Nephron progenitor cell (in vitro differentiated cells): ENCODE data around the gene FHOD1.

ENCODE experiments used
- DNase-seq: peaks from one replicate; pipeline ENCODE4 v3.0.0; 2021
- H3K27ac Mint-ChIP-seq: 2 replicates; pipeline ENCODE4 v1.8.0; 2021; ENCODE audit warnings: mild to moderate bottlenecking, moderate library complexity, mixed read lengths
- H3K27me3 Mint-ChIP-seq: 2 replicates; pipeline ENCODE4 v1.8.0; 2021; ENCODE audit warnings: mild to moderate bottlenecking, low read depth, mixed read lengths; ENCODE audit not compliant: poor library complexity
- H3K36me3 Mint-ChIP-seq: 2 replicates; pipeline ENCODE4 v1.8.0; 2021; ENCODE audit warnings: low read depth, mixed read lengths
- H3K4me1 Mint-ChIP-seq: 2 replicates; pipeline ENCODE4 v1.8.0; 2021; ENCODE audit warnings: mixed read lengths
- H3K4me3 Mint-ChIP-seq: 2 replicates; pipeline ENCODE4 v1.8.0; 2021; ENCODE audit warnings: mild to moderate bottlenecking, moderate library complexity, mixed read lengths
- H3K9me3 Mint-ChIP-seq: 2 replicates; pipeline ENCODE4 v1.8.0; 2021; ENCODE audit warnings: mild to moderate bottlenecking, moderate library complexity, mixed read lengths
- CTCF ChIP-seq: fragments of 200-600 bp; sonication (generic); IDR thresholded peaks from 2 replicates; pipeline ENCODE4 v1.5.0; 2021; ENCODE audit warnings: antibody characterized with exemption

The FHOD1 gene

GRCh38 chr16:67180166-67180565, 67.1 kb downstream of the FHOD1 start:
- Mint-ChIP-seq H3K36me3 (peaks cover 21% of the 10 kb centered on the region), H3K4me1 (peaks cover 15% of the 10 kb centered on the region), H3K9me3 (peaks cover 2% of the 10 kb centered on the region), H3K27me3 (peaks cover 55% of the 10 kb centered on the region), H3K4me3 (no peak overlapping the region), H3K27ac (no peak overlapping the region)
- TF ChIP-seq CTCF = no peak
- no peak for DNase-seq

GRCh38 chr16:67179421-67180080, 67.7 kb downstream of the FHOD1 start:
- H3K27me3 Mint-ChIP-seq = peaks cover 55% of the 10 kb centered on the region
- peaks cover 12% of the 10 kb centered on the region for H3K4me1 Mint-ChIP-seq
- H3K36me3 Mint-ChIP-seq = peaks cover 21% of the 10 kb centered on the region
- DNase-seq = no peak
- H3K27ac Mint-ChIP-seq = no peak overlapping the region
- no peaks in the 10 kb centered on the region for H3K9me3 Mint-ChIP-seq
- no peak overlapping the region for H3K4me3 Mint-ChIP-seq
- TF ChIP-seq CTCF = no peak
